Breast epithelium (tissue), 4 donors: ENCODE results near the gene CCNDBP1. TPM values are rescaled to one million over a fixed set of nuclear protein-coding genes. Genes with fewer than 3 reads are reported as not detected.

Source experiments
- DNase-seq, 2 donors: peaks; one replicate each; pipeline ENCODE4 v3.0.0-alpha.2; 2019; ENCODE audit warnings: low spot score in 2 of 2
- H3K27ac ChIP-seq, 2 donors: fragments of 200-600 bp; sonication (generic) in 1 of 2; one replicate each; pipeline ENCODE4 v1.5.1; 2016 to 2019; ENCODE audit warnings: mild to moderate bottlenecking in 1 of 2
- H3K27me3 ChIP-seq, 2 donors: fragments of 200-600 bp; sonication (generic) in 1 of 2; one replicate each; pipeline versions ENCODE4 v1.5.1 to v1.6.0; 2017 to 2019; ENCODE audit warnings: control low read depth in 1 of 2, mild to moderate bottlenecking in 1 of 2
- H3K36me3 ChIP-seq: fragments of 200-600 bp; one replicate; pipeline ENCODE4 v1.5.1; 2019
- H3K4me1 ChIP-seq, 2 donors: fragments of 200-600 bp; sonication (generic); one replicate each; pipeline ENCODE4 v1.5.1; 2016 to 2019; ENCODE audit warnings: control low read depth in 1 of 2
- H3K4me3 ChIP-seq, 3 donors: fragments of 200-600 bp; sonication (generic); 1 replicate in 2 of 3; 2 replicates in 1 of 3; pipeline ENCODE4 v1.5.1; 2016 to 2019; ENCODE audit warnings: mild to moderate bottlenecking in 3 of 3, moderate library complexity in 2 of 3
- H3K9me3 ChIP-seq, 2 donors: fragments of 200-600 bp; sonication (generic) in 1 of 2; one replicate each; pipeline ENCODE4 v1.5.1; 2016 to 2019; ENCODE audit warnings: control low read depth in 1 of 2
- CTCF ChIP-seq, 3 donors: fragments of 450-650 bp; IDR thresholded peaks; one replicate each; pipeline ENCODE4 v1.5.1; 2016 to 2017; ENCODE audit warnings: antibody characterized with exemption in 3 of 3, mild to moderate bottlenecking in 3 of 3, moderate library complexity in 3 of 3
- POLR2A ChIP-seq: fragments of 450-650 bp; IDR thresholded peaks from one replicate; pipeline ENCODE4 v1.6.1; 2016; ENCODE audit warnings: antibody characterized with exemption, mild to moderate bottlenecking, moderate library complexity
- POLR2AphosphoS5 ChIP-seq, 3 donors: sonication (generic); formaldehyde crosslinking; IDR thresholded peaks; one replicate each; pipeline ENCODE4 v1.6.1; 2017; ENCODE audit warnings: antibody characterized with exemption in 3 of 3
- intact Hi-C: fragments of 100-400 bp; cut with DNase I; formaldehyde crosslinking; loops from one replicate; pipeline ENCODE4 v1.15.1; 2023; ENCODE audit warnings: low total_unique reads
- total RNA-seq, 3 donors: library from RNA; depleted of rRNA; stranded (reverse); fragments of >200 nt; gene quantifications; one replicate each; pipeline ENCODE4 v1.1.0, GENCODE V29; 2016

CCNDBP1 gene
- total RNA-seq, 3 donors from 2014 or later: 90.1 to 179 (median 106) TPM

- H3K27me3 ChIP-seq: no peaks in the 10 kb centered on the region
Observed at GRCh38 chr15:43209059-43209824, 24.0 kb downstream of the CCNDBP1 start.

GRCh38 chr15:43210172-43210745 lies 25.1 kb downstream of the CCNDBP1 start:
- no peaks in the 10 kb centered on the region for H3K27me3 ChIP-seq
- no peak overlapping the region for H3K27ac ChIP-seq
- DNase-seq: no peak
- H3K4me3 ChIP-seq: no peak overlapping the region
- H3K4me1 ChIP-seq: no peaks in the 10 kb centered on the region
- TF ChIP-seq CTCF (IDR thresholded peaks at IDR 0.05): no peak
- TF ChIP-seq POLR2A: no peak
- no peak for TF ChIP-seq POLR2AphosphoS5 (IDR thresholded peaks at IDR 0.05)
- H3K36me3 ChIP-seq: no peaks in the 10 kb centered on the region
- intact Hi-C loops: no loop called here
- no peaks in the 10 kb centered on the region for H3K9me3 ChIP-seq

More at GRCh38 chr15:43209059-43209824, 24.0 kb downstream of the CCNDBP1 start:
- H3K27ac ChIP-seq: no peak overlapping the region
- intact Hi-C loops: loop anchor here (5.0 kb wide), 1 partner anchor 467 kb away; no protein-coding TSS in a partner anchor
- no peaks in the 10 kb centered on the region for H3K9me3 ChIP-seq
- DNase-seq: no peak
- TF ChIP-seq POLR2AphosphoS5 (IDR thresholded peaks at IDR 0.05) (no peak), CTCF (IDR thresholded peaks at IDR 0.05) (no peak), POLR2A (no peak)
- no peaks in the 10 kb centered on the region for H3K4me1 ChIP-seq
- H3K4me3 ChIP-seq: no peak overlapping the region
- H3K36me3 ChIP-seq: no peaks in the 10 kb centered on the region

GRCh38 chr15:43210807-43211206 lies 25.6 kb downstream of the CCNDBP1 start:
- no peaks in the 10 kb centered on the region for H3K4me1 ChIP-seq
- TF ChIP-seq POLR2A (no peak), CTCF (IDR thresholded peaks at IDR 0.05) (no peak), POLR2AphosphoS5 (IDR thresholded peaks at IDR 0.05) (no peak)
- no peak for DNase-seq
- H3K4me3 ChIP-seq: no peak overlapping the region
- intact Hi-C loops: no loop called here
- no peak overlapping the region for H3K27ac ChIP-seq
- H3K27me3 ChIP-seq: no peaks in the 10 kb centered on the region
- H3K36me3 ChIP-seq: no peaks in the 10 kb centered on the region
- no peaks in the 10 kb centered on the region for H3K9me3 ChIP-seq

GRCh38 chr15:43211224-43211735 lies 26.1 kb downstream of the CCNDBP1 start:
- intact Hi-C loops: no loop called here
- Histone ChIP-seq H3K27ac (no peak overlapping the region), H3K36me3 (no peaks in the 10 kb centered on the region), H3K4me1 (no peaks in the 10 kb centered on the region), H3K27me3 (no peaks in the 10 kb centered on the region), H3K4me3 (no peak overlapping the region), H3K9me3 (no peaks in the 10 kb centered on the region)
- DNase-seq: no peak
- TF ChIP-seq POLR2AphosphoS5 (IDR thresholded peaks at IDR 0.05) (no peak), CTCF (IDR thresholded peaks at IDR 0.05) (no peak), POLR2A (no peak)

- Histone ChIP-seq H3K9me3 (no peaks in the 10 kb centered on the region), H3K36me3 (no peaks in the 10 kb centered on the region), H3K27me3 (no peaks in the 10 kb centered on the region), H3K27ac (no peak overlapping the region), H3K4me3 (no peak overlapping the region), H3K4me1 (no peaks in the 10 kb centered on the region)
- no peak for TF ChIP-seq POLR2AphosphoS5 (IDR thresholded peaks at IDR 0.05)
- no peak for TF ChIP-seq POLR2A
- TF ChIP-seq CTCF (IDR thresholded peaks at IDR 0.05): no peak
- DNase-seq: no peak
- intact Hi-C loops: no loop called here
Observed at GRCh38 chr15:43212299-43212698, 27.1 kb downstream of the CCNDBP1 start.
